A549 (cell line): ENCODE measurements around the gene NR2F1. TPM values are rescaled to one million over a fixed set of nuclear protein-coding genes. Genes with fewer than 3 reads are reported as not detected.

Source experiments
- ATAC-seq, 2 experiments: fragments of 200-7000 bp in 1 of 2; fragments of >200 bp in 1 of 2; cut with Nextera tagmentation in 1 of 2; cut with Tn5 transposase in 1 of 2; 3 replicates each; pipeline versions ENCODE4 v1.8.0 to v1.9.1; 2018 to 2020; ENCODE audit warnings: mild to moderate bottlenecking in 1 of 2, moderate library complexity in 1 of 2
- CTCF ChIA-PET: fragments of 300-600 bp; sonication (Branson Sonifier 250); formaldehyde crosslinking; extraction: SDS; loops from one replicate; lab custom pipeline; 2021; ENCODE audit warnings: antibody characterized with exemption, inconsistent platforms; lab: Yijun Ruan, JAX
- POLR2A ChIA-PET: fragments of 350-600 bp; formaldehyde crosslinking; extraction: SDS; loops from one replicate; lab custom pipeline; 2021; ENCODE audit warnings: antibody characterized with exemption, inconsistent platforms; lab: Yijun Ruan, JAX
- DNase-seq, 2 experiments: peaks; one replicate each; pipeline versions ENCODE4 v3.0.0 to v3.0.0-alpha.2; 2011 to 2016; ENCODE audit warnings: low read depth in 1 of 2, low spot score in 1 of 2
- FAIRE-seq: peaks from 2 replicates; lab custom pipeline; 2011; peaks lifted over from hg19 to GRCh38; lab: Jason Lieb, UNC
- H3K27ac ChIP-seq, 2 experiments: fragments of >200 bp; sonication (Bioruptor Twin); formaldehyde crosslinking; 3 replicates each; pipeline ENCODE4 v1.5.1; 2016 to 2017
- H3K4me1 ChIP-seq: fragments of >200 bp; sonication (Bioruptor Twin); formaldehyde crosslinking; 3 replicates; pipeline ENCODE4 v1.6.1; 2016
- H3K4me2 ChIP-seq: fragments of >200 bp; sonication (Bioruptor Twin); formaldehyde crosslinking; 3 replicates; pipeline ENCODE4 v1.6.1; 2016
- H3K4me3 ChIP-seq: fragments of >200 bp; sonication (Bioruptor Twin); formaldehyde crosslinking; 3 replicates; pipeline ENCODE4 v1.5.1; 2016
- H3K9me3 ChIP-seq: fragments of >200 bp; sonication (Bioruptor Twin); formaldehyde crosslinking; 3 replicates; pipeline ENCODE4 v1.6.1; 2016
- CBX8 ChIP-seq: fragments of 200-600 bp; sonication (generic); IDR thresholded peaks from 2 replicates; pipeline ENCODE4 v1.6.1; 2016
- CTCF ChIP-seq: fragments of >200 bp; sonication (Bioruptor Twin); formaldehyde crosslinking; IDR thresholded peaks from 3 replicates; pipeline ENCODE4 v1.5.1; 2016
- E2F6 ChIP-seq: IDR thresholded peaks from 2 replicates; pipeline ENCODE4 v1.6.1; 2012; ENCODE audit warnings: low read depth, borderline replicate concordance
- EHF ChIP-seq: fragments of 250-450 bp; sonication (Bioruptor Pico); IDR thresholded peaks from 2 replicates; pipeline ENCODE4 v1.5.0; 2020; ENCODE audit warnings: mild to moderate bottlenecking
- EP300 ChIP-seq, 2 experiments: fragments of >200 bp; sonication (Bioruptor Twin); formaldehyde crosslinking; IDR thresholded peaks; 2 replicates in 1 of 2; 3 replicates in 1 of 2; pipeline ENCODE4 v1.6.1; 2016 to 2017
- HES2 ChIP-seq: fragments of >200 bp; sonication (Bioruptor Twin); formaldehyde crosslinking; IDR thresholded peaks from 2 replicates; pipeline ENCODE4 v1.6.1; 2016
- HMGXB4 ChIP-seq: fragments of 250-450 bp; sonication (Bioruptor Pico); IDR thresholded peaks from 2 replicates; pipeline ENCODE4 v1.5.0; 2021; ENCODE audit warnings: mild to moderate bottlenecking, moderate library complexity, borderline replicate concordance
- MAX ChIP-seq: IDR thresholded peaks from 2 replicates; pipeline ENCODE4 v1.6.1; 2012
- NR3C1 ChIP-seq: fragments of >200 bp; sonication (Bioruptor Twin); formaldehyde crosslinking; IDR thresholded peaks from 3 replicates; pipeline ENCODE4 v1.6.1; 2017
- PBX3 ChIP-seq: IDR thresholded peaks from 2 replicates; pipeline ENCODE4 v1.6.1; 2012
- RCOR1 ChIP-seq: fragments of 150-350 bp; IDR thresholded peaks from 2 replicates; pipeline ENCODE4 v1.6.1; 2014; ENCODE audit warnings: antibody characterized with exemption, low read length, low read depth
- USF2 ChIP-seq: fragments of 450-650 bp; IDR thresholded peaks from 2 replicates; pipeline ENCODE4 v1.6.1; 2014; ENCODE audit warnings: antibody characterized with exemption
- ZSCAN20 ChIP-seq: fragments of 250-450 bp; sonication (Bioruptor Pico); IDR thresholded peaks from 2 replicates; pipeline ENCODE4 v1.8.0; 2022; ENCODE audit warnings: mild to moderate bottlenecking, moderate library complexity
- whole genome bisulfite sequencing: methylation state at CpG from one replicate; pipeline ENCODE4 v1.1.6; 2017; ENCODE audit errors: missing lambda C conversion rate; 5-methylcytosine and 5-hydroxymethylcytosine counted together
- polyA plus RNA-seq, 4 experiments: library from polyadenylated mRNA; depleted of rRNA in 3 of 4; stranded (reverse); fragments of >200 nt; fragmentation: RNase III in 1 of 4; extraction: RNeasy Plus Mini Kit Qiagen cat#74134 plus additional on column Dnase treatment in 1 of 4; gene quantifications; 2 replicates in 3 of 4; 3 replicates in 1 of 4; pipeline ENCODE4 v1.2.3, GENCODE V29; 2011 to 2017

The NR2F1 gene
- polyA plus RNA-seq, 2 of the 4 experiments (the other 2 are of a cell fraction): 5.0 to 5.2 TPM

GRCh38 chr5:93626801-93627200, 43.8 kb downstream of the NR2F1 start:
- H3K27ac ChIP-seq: no peak overlapping the region
- ATAC-seq (no peak), DNase-seq (no peak), FAIRE-seq (no peak)
- CTCF ChIA-PET: no interaction called here
- no peaks in the 10 kb centered on the region for H3K9me3 ChIP-seq
- H3K4me2 ChIP-seq: no peak overlapping the region
- TF ChIP-seq EP300 (IDR thresholded peaks at IDR 0.05): no peak
- POLR2A ChIA-PET: no interaction called here
- H3K4me3 ChIP-seq: no peak overlapping the region
- peaks cover 8% of the 10 kb centered on the region; the same call in 2 of the 3 replicates for H3K4me1 ChIP-seq

- WGBS: 75% methylated on average over 4 of the region's 4 CpGs
- no peak for ATAC-seq
- no peaks in the 10 kb centered on the region for H3K4me1 ChIP-seq
- TF ChIP-seq ZSCAN20 (no peak), NR3C1 (no peak), RCOR1 (no peak), MAX (no peak)
- TF ChIP-seq, all 56 proteins: peak for 0
- no peak for DNase-seq
- Histone ChIP-seq H3K4me2 (no peak overlapping the region), H3K9me3 (no peaks in the 10 kb centered on the region), H3K27ac (no peak overlapping the region), H3K4me3 (no peak overlapping the region)
- CTCF ChIA-PET: no interaction called here
- POLR2A ChIA-PET: no interaction called here
- no peak for FAIRE-seq
These were observed 49.3 kb downstream of the NR2F1 start for GRCh38 chr5:93632327-93632726.

- TF ChIP-seq ZSCAN20: no peak
- TF ChIP-seq EHF (CRISPR knock-in tag): no peak
- no peak for TF ChIP-seq PBX3
- no peak for TF ChIP-seq E2F6
- no peak for TF ChIP-seq CBX8
- no peak for TF ChIP-seq RCOR1
- no peak for TF ChIP-seq CTCF
- TF ChIP-seq, all 56 proteins: peak for 0
- FAIRE-seq (no peak), DNase-seq (no peak), ATAC-seq (no peak)
- no peak overlapping the region for H3K4me3 ChIP-seq
- no peak overlapping the region for H3K4me2 ChIP-seq
- ChIA-PET CTCF (interaction anchor here (1.6 kb wide), 1 partner anchor 14 kb away, joined by 10 read pairs; no protein-coding TSS in a partner anchor), POLR2A (no interaction called here)
- H3K27ac ChIP-seq: no peak overlapping the region
- H3K9me3 ChIP-seq: no peaks in the 10 kb centered on the region
- H3K4me1 ChIP-seq: no peaks in the 10 kb centered on the region
These were observed 53.0 kb downstream of the NR2F1 start for GRCh38 chr5:93635991-93636390.

- no peak for FAIRE-seq
- POLR2A ChIA-PET: no interaction called here
These were observed 53.8 kb downstream of the NR2F1 start for GRCh38 chr5:93636837-93637236.

More at GRCh38 chr5:93636837-93637236, 53.8 kb downstream of the NR2F1 start:
- no peak for ATAC-seq
- no peak overlapping the region for H3K27ac ChIP-seq
- WGBS: 78% methylated on average over 1 of the region's 1 CpG
- TF ChIP-seq CBX8: no peak
- no peak for TF ChIP-seq EHF (CRISPR knock-in tag)
- no peak for TF ChIP-seq HES2
- no peak for TF ChIP-seq USF2
- TF ChIP-seq HMGXB4 (CRISPR knock-in tag): no peak
- H3K4me3 ChIP-seq: no peak overlapping the region
- CTCF ChIA-PET: interaction anchor here (1.3 kb wide), 1 partner anchor 165 kb away, joined by 3 read pairs; no protein-coding TSS in a partner anchor
- no peak overlapping the region for H3K4me2 ChIP-seq
- DNase-seq: no peak
- no peaks in the 10 kb centered on the region for H3K4me1 ChIP-seq
- H3K9me3 ChIP-seq: no peaks in the 10 kb centered on the region
